HG03135 (cell line): ENCODE data around the gene COQ9.

Source experiments
- ATAC-seq: cut with Tn5 transposase; IDR thresholded peaks from one replicate; pipeline ENCODE4 v1.9.1; 2021; ENCODE audit warnings: mild to moderate bottlenecking, moderate library complexity; ENCODE audit not compliant: unreplicated experiment

Gene COQ9

GRCh38 chr16:57471852-57472664 is 24.8 kb downstream of the COQ9 start:
- no peak for ATAC-seq

DNA sequence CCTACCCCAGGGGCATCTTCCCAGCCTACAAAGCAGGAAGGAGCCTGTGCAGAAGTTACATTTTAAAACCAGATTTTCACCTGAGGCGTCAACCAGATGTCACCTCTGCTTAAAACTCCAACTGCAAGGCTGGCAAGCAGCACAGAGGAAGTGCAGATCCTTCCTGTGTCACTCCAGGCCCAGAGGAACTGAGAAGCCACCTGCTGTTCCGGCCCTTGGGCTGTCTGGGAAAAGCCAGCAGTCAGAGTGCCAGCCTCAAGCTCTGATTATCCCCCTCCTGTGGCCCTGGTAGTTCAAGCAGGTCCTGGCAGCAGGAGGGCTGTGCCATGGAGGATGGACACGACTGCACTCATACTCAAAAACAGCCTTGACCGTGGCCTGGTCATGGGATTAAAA is 25.4 kb downstream of the COQ9 start:
- no peak for ATAC-seq

GRCh38 chr16:57473176-57473840 is 26.0 kb downstream of the COQ9 start:
- no peak for ATAC-seq

DNA sequence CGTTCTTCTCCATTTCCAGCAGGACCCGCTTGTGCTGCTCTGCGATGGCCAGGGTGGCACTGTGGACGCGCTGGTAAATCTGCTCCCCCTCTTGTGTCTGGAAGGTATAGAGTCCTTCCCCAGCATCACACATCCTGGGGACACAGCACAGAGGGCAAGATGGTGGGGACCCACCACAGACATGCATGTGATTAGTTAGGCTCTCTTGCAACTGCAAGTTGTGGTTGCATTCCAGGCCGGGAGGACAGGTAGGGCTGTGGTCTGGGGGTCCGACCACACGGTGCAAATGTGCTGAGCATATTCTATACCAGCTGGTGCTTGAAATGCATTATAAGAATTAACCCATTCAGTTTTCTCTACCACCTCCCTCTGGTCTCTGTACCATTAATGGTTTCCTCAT is 26.6 kb downstream of the COQ9 start:
- no peak for ATAC-seq

DNA sequence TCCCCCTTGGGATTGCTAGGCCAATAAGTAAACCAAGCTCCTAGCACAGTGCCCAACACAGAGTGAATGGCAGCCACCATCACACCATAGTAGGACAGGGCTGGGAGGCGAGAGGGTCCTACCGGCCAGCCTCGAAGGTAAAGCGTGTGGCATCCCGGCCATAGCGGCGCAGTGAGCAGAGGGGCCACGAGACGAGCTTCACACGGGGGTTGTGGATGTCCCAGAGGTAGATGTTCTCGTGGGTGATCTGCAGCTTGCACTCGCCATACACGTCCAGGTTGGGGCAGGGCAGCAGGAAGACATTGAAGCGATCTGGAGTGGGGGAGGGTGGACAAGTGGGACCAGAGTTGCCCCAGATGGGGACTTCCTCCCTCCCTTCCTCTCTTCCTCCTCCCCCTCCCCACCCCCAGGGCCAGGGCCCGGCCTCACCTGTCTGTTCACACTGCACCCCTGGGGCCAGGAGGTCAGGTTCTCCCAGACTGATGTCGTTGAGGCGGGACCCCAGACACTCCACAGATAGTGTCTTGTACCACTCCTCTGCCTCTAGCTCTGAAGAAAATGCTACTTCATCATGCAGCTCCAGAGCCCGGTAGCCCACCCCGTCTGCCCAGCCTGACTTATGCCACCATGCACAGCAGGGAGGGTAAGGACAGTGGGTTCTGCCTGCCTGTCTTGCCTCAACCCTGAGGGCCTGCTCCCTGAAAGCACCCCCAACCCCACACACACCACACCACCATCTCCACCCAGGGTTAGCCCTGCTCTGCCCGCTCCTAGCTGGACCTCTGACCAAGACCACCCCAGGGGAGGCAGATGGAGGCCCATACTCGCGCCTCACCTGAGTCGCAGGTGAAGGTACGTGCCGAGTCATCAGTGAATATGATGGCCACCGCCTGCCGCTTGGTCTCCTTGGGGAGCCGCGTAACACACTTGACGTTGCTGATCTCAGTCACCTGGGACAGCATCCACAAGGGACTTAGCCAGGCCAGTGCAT is 27.7 kb downstream of the COQ9 start:
- no peak for ATAC-seq

- peak; percentile 96 for ATAC-seq
These were observed 28.5 kb downstream of the COQ9 start for GRCh38 chr16:57475711-57476339.

GRCh38 chr16:57476546-57477410 is 29.5 kb downstream of the COQ9 start:
- no peak for ATAC-seq

GRCh38 chr16:57477531-57478202 is 30.4 kb downstream of the COQ9 start:
- no peak for ATAC-seq

DNA sequence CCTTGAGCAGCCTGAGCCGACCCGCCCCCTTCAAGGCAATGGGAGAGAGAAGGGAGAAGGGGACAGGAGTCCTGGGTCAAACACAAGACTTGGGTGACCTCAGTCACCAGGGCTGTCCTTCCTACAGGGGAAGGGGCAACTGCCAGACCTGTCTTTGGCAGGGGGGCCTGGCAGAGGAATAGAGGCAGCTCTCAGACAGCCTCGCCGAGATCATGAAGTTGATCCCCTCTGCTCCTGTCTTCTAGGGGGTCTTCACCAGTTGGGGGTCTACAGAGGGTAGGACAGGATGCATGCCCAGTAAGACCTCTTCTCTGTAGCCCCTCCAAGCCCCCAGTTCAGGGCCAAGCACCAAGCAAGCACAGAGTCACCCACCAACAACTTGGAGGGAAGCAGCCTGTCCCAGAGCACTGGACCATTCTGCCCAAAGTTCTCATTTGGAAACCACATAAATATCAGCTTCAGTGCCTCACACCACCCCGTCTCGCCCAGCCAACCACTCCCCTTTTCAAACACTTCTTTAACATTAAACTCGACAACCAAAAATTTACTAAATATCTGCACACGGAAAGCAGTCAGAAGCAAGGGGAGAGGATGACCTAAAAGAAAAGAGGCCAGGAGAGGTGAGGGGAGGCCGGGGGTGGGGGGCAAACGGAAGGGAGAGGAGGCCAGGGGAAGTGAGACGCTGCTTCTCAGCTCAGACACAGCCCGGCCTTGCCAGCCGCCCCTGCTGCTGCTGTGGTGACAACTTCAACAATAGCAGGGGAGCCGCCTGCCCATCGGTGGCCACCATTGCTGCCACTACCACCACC is 31.3 kb downstream of the COQ9 start:
- ATAC-seq = no peak

- ATAC-seq = no peak
These were observed 32.1 kb downstream of the COQ9 start for GRCh38 chr16:57479205-57479975.

DNA sequence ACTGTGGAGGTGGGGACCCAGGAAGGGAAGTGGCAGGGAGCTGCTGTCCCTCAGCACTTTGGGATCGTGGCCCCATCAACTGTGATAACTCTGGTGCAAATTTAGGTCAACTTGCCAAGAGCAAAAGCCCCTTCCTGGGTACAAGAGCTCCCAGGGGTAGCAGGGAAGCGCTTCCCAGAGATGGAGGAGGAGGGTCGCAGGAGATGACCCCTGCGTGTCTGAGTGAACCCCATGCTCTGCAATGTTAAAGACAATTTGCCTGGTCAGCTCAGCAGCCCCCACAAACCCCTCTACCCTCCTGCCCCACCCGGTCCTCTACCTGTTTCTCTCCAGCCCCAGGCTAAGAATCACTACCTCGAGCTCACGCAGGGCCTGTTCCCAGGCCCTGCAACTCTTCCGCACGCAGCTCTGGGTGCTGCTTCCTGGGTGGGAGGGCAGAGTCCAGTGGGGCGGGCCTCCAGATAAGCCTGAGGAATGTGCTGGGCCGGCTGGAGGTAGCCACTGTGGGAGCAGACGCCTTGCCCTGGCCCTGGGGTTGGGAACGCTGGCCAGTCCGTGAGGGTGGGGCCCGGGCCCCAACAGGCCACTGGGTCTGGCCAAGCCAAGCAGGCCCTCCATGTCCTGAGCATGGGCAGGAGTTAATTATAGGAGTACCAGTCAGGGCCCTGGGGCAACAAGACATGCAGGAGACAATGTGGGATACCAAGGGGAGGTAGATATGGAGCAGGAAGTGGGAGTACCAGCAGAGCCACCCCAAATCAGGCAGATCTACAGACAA is 32.9 kb downstream of the COQ9 start:
- no peak for ATAC-seq

DNA sequence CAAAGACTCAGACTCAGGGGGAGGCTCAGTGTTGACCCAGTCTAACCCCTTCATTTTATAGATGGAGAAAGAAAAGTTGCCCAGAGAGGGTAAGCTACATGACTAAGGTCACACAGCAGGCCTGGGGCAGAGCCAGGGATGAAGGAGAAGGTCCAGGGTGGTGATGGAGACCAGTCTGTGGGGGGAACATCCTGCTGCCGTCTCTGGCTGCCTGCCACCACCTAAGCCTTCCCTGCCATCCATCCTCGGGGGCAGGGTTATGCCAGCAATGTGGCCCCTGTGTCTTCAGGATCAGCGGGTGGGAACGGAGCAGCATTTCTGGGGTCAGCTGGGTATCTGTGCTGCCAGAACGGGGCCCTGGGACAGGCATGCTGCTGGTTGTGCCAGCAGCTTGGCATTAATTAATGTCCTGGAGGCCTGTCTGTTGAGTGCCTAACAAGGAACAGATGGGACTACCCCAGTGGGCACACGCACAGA is 33.5 kb downstream of the COQ9 start:
- no peak for ATAC-seq

GRCh38 chr16:57481421-57481820 is 34.1 kb downstream of the COQ9 start:
- ATAC-seq = no peak

DNA sequence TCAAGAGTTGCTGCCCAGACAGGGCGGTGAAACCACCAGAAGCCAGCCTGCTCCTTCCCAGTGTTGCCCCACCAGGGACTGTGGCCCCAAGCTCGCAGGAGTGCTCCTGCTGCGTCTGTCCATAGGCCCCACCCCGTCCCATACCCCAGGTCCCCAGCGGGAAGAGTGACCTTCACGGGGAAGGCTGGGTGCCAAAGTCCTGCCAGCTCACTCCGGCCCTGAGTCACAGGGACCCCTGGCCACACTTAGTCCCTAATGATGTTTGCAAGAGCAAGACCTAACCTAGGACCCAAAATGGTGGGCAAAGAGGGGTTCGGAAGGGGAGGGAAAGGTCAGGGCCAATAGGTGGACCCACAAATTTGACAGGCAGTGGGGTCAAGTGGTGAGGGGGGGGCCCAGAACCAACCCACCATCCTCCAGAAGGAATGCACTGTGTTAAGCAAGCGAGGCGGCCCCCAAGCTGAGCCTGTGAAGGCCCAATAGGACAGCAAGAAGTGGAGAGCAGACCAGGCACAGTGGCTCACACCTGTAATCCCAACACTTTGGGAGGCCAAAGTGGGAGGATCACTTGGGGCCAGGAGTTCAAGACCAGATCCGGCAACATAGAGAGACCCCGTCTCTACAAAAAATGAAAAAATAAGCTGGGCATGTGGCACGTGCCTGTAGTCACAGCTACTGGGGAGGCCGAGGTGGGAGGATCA is 35.7 kb downstream of the COQ9 start:
- ATAC-seq = no peak

GRCh38 chr16:57483725-57484514 is 36.6 kb downstream of the COQ9 start:
- no peak for ATAC-seq
